CD4-positive, alpha-beta T cell (primary cell): ENCODE results near the gene PLIN4. TPM values are rescaled to one million over a fixed set of nuclear protein-coding genes. Genes with fewer than 3 reads are reported as not detected.

ENCODE experiments used
- ATAC-seq: fragments of 200-7000 bp; cut with Tn5 transposase; one replicate; pipeline ENCODE4 v1.10.0; 2022; ENCODE audit warnings: mild to moderate bottlenecking; ENCODE audit not compliant: poor library complexity
- CTCF ChIA-PET: fragments of 350-600 bp; sonication (Branson Sonifier 250); formaldehyde crosslinking; loops from one replicate; lab custom pipeline; 2021; ENCODE audit warnings: antibody characterized with exemption, inconsistent platforms; lab: Charles Lee
- POLR2A ChIA-PET: fragments of 350-600 bp; sonication (Branson Sonifier 250); formaldehyde crosslinking; loops from one replicate; lab custom pipeline; 2021; ENCODE audit warnings: antibody characterized with exemption, inconsistent platforms; lab: Charles Lee
- DNase-seq, 14 experiments: peaks; one replicate each; pipeline ENCODE4 v3.0.0-alpha.2; 2013 to 2020; ENCODE audit warnings: mixed read lengths in 2 of 14
- H3K27ac ChIP-seq, 2 donors: one replicate each; pipeline versions ENCODE4 v1.5.1 to v1.7.0; 2013; ENCODE audit warnings: low read length in 2 of 2, low read depth in 1 of 2, mild to moderate bottlenecking in 1 of 2
- H3K27me3 ChIP-seq, 2 experiments: 1 replicate in 1 of 2; 2 replicates in 1 of 2; pipeline versions ENCODE4 v1.6.1 to v1.7.0; 2013; ENCODE audit warnings: low read length in 2 of 2, control low read depth in 1 of 2, mild to moderate bottlenecking in 1 of 2, moderate library complexity in 1 of 2; ENCODE audit not compliant: insufficient read depth in 2 of 2, control insufficient read depth in 1 of 2
- H3K36me3 ChIP-seq: one replicate; pipeline ENCODE4 v1.6.1; 2013; ENCODE audit warnings: low read length, control low read depth; ENCODE audit not compliant: insufficient read depth
- H3K4me1 ChIP-seq: one replicate; pipeline ENCODE4 v1.6.1; 2013; ENCODE audit warnings: low read length, control low read depth; ENCODE audit not compliant: insufficient read depth
- H3K4me3 ChIP-seq: one replicate; pipeline ENCODE4 v1.5.1; 2013; ENCODE audit warnings: mild to moderate bottlenecking, low read length, moderate library complexity
- H3K9me3 ChIP-seq, 2 experiments: 1 replicate in 1 of 2; 2 replicates in 1 of 2; pipeline versions ENCODE4 v1.6.1 to v1.7.0; 2013; ENCODE audit warnings: low read length in 2 of 2, mild to moderate bottlenecking in 2 of 2, control low read depth in 1 of 2, moderate library complexity in 1 of 2; ENCODE audit not compliant: control insufficient read depth in 1 of 2, insufficient read depth in 1 of 2
- H3K27ac Mint-ChIP-seq: one replicate; pipeline ENCODE4 v1.8.0; 2020; ENCODE audit warnings: mixed read lengths
- H3K27me3 Mint-ChIP-seq: one replicate; pipeline ENCODE4 v1.8.0; 2021; ENCODE audit warnings: mixed read lengths
- H3K36me3 Mint-ChIP-seq: one replicate; pipeline ENCODE4 v1.8.0; 2021; ENCODE audit warnings: low read depth, mixed read lengths
- H3K4me1 Mint-ChIP-seq: one replicate; pipeline ENCODE4 v1.8.0; 2021; ENCODE audit warnings: low read depth, mixed read lengths
- H3K4me3 Mint-ChIP-seq: one replicate; pipeline ENCODE4 v1.8.0; 2020; ENCODE audit warnings: mild to moderate bottlenecking, mixed read lengths
- H3K9me3 Mint-ChIP-seq: one replicate; pipeline ENCODE4 v1.8.0; 2020; ENCODE audit warnings: mixed read lengths
- intact Hi-C, 2 experiments: fragments of 100-400 bp; cut with DNase I in 1 of 2; cut with micrococcal nuclease in 1 of 2; formaldehyde crosslinking; loops; one replicate each; pipeline versions ENCODE4 v1.15.1 to v1.9.0; 2023 to 2025; cut with DNase I, micrococcal nuclease
- total RNA-seq, 174 experiments: library from RNA in 2 of 174; stranded (reverse) in 2 of 174; gene quantifications; one replicate each; pipeline ENCODE4 v1.2.3 and lab custom pipeline; 2021 to 2026
- TF ChIP-seq, protein P1 (sequence below): fragments of 200-600 bp; IDR thresholded peaks from one replicate; pipeline ENCODE4 v1.8.0; 2022; ENCODE audit warnings: antibody characterized with exemption, mild to moderate bottlenecking

Gene PLIN4
- total RNA-seq, 2 experiments from 2014 or later, result not detected

DNA sequence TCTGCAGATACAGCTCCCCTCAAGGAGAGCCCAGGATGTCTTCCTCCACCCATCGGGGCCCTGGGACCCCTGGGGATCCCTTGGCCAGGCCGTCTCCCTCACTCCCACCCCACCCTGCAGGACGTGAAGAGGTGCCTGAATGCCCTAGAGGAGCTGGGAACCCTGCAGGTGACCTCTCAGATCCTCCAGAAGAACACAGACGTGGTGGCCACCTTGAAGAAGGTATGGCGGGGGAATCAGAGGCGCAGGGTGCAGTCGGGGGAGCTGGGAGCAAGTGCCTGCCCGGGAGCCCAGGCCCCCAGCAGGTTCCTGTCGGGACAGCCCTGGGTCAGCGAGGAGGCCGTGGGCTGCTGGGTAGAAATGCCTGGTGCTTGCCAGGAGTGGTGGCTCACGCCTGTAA, 19.6 kb downstream of the PLIN4 start:
- Mint-ChIP-seq H3K4me1 (no peaks in the 10 kb centered on the region), H3K27ac (no peak overlapping the region), H3K9me3 (no peaks in the 10 kb centered on the region), H3K4me3 (no peak overlapping the region), H3K36me3 (peaks cover 25% of the 10 kb centered on the region), H3K27me3 (no peaks in the 10 kb centered on the region)
- H3K36me3 ChIP-seq, result peaks cover 48% of the 10 kb centered on the region
- TF ChIP-seq, protein P1, sequence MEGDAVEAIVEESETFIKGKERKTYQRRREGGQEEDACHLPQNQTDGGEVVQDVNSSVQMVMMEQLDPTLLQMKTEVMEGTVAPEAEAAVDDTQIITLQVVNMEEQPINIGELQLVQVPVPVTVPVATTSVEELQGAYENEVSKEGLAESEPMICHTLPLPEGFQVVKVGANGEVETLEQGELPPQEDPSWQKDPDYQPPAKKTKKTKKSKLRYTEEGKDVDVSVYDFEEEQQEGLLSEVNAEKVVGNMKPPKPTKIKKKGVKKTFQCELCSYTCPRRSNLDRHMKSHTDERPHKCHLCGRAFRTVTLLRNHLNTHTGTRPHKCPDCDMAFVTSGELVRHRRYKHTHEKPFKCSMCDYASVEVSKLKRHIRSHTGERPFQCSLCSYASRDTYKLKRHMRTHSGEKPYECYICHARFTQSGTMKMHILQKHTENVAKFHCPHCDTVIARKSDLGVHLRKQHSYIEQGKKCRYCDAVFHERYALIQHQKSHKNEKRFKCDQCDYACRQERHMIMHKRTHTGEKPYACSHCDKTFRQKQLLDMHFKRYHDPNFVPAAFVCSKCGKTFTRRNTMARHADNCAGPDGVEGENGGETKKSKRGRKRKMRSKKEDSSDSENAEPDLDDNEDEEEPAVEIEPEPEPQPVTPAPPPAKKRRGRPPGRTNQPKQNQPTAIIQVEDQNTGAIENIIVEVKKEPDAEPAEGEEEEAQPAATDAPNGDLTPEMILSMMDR, result no peak
- H3K4me3 ChIP-seq, result no peak overlapping the region
- no peaks in the 10 kb centered on the region for H3K27me3 ChIP-seq
- H3K9me3 ChIP-seq, result peaks cover 0 to 6% of the 10 kb centered on the region in 2 experiments
- DNase-seq (no peak), ATAC-seq (no peak)
- H3K4me1 ChIP-seq, result no peaks in the 10 kb centered on the region
- CTCF ChIA-PET, result no interaction called here
- POLR2A ChIA-PET, result no interaction called here
- H3K27ac ChIP-seq, result no peak overlapping the region
- intact Hi-C loops, result no loop called here

DNA sequence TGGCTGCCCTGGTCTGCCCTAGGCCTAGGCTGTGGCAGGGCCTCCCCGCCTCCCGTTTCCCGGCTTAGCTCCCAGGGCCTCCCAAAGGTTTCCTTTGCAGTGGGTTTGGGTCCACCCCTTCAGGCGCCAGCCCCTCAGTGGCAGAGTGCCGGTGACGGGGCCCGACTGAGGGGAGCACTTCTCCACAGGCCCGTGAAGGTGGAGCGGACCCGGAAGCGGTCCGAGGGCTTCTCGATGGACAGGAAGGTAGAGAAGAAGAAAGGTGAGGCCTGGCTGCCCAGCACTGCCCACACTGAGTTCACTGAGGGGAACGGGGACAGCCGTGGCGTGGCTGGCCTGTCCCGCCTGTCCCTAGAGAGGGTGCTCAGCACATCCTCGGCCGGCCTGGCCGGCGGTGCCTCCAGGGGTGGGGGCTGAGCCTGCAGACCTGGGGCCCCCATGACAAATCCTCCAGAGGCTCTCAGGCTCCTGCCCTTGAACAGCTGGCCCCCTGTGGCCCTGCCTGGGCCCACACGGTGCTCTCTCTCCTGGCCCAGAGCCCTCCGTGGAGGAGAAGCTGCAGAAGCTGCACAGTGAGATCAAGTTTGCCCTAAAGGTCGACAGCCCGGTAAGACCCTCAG, 20.4 kb downstream of the PLIN4 start:
- ATAC-seq (no peak), DNase-seq (no peak)
- H3K27me3 Mint-ChIP-seq, result no peaks in the 10 kb centered on the region
- Histone ChIP-seq H3K36me3 (peaks cover 54% of the 10 kb centered on the region), H3K27ac (no peak overlapping the region), H3K27me3 (no peaks in the 10 kb centered on the region), H3K4me1 (no peaks in the 10 kb centered on the region), H3K4me3 (no peak overlapping the region), H3K9me3 (peaks cover 0 to 6% of the 10 kb centered on the region in 2 experiments)
- intact Hi-C loops, result no loop called here
- no peak overlapping the region for H3K4me3 Mint-ChIP-seq
- H3K4me1 Mint-ChIP-seq, result no peaks in the 10 kb centered on the region
- TF ChIP-seq, protein P1, result no peak
- H3K36me3 Mint-ChIP-seq, result peaks cover 25% of the 10 kb centered on the region
- H3K9me3 Mint-ChIP-seq, result no peaks in the 10 kb centered on the region
- no peak overlapping the region for H3K27ac Mint-ChIP-seq
- ChIA-PET CTCF (no interaction called here), POLR2A (no interaction called here)

DNA sequence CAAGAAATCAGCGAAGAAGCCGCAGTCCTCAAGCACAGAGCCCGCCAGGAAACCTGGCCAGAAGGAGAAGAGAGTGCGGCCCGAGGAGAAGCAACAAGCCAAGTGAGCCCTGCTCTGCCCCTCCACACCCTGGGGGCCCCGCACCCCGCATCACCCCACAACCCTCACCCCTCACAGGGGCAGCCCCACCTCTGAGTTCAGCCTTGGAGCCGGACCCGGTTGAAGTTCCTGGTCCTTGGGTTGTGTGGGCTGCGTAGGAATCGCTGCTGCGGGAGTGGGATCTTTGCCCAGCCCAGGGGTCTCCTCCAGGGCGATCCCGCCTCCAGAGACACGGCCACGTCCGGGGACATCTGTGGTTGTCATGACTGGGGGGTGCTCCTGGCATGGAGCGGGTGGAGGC, 22.0 kb downstream of the PLIN4 start:
- TF ChIP-seq, protein P1, result no peak
- ChIA-PET POLR2A (no interaction called here), CTCF (no interaction called here)
- no peaks in the 10 kb centered on the region for H3K4me1 ChIP-seq
- Mint-ChIP-seq H3K9me3 (no peaks in the 10 kb centered on the region), H3K4me3 (no peak overlapping the region), H3K27ac (no peak overlapping the region), H3K36me3 (peaks cover 25% of the 10 kb centered on the region), H3K4me1 (no peaks in the 10 kb centered on the region), H3K27me3 (no peaks in the 10 kb centered on the region)
- no peak for ATAC-seq
- no peaks in the 10 kb centered on the region for H3K27me3 ChIP-seq
- H3K27ac ChIP-seq, result no peak overlapping the region
- intact Hi-C loops, result no loop called here
- H3K36me3 ChIP-seq, result peaks cover 63% of the 10 kb centered on the region
- no peak overlapping the region for H3K4me3 ChIP-seq
- peaks cover 0 to 6% of the 10 kb centered on the region in 2 experiments for H3K9me3 ChIP-seq
- DNase-seq, result no peak
